Activated CD4-positive, CD25-positive, alpha-beta regulatory T cell treated with anti-CD3 and anti-CD28 coated beads, Interleukin-2, amount 50 U/mL, for 72 hours (primary cell): Measurements from ENCODE around the gene RBM4B.
A peak's percentile ranks its signal among the peaks of the same experiment; 100 is the strongest.

ENCODE experiments used
- DNase-seq: peaks from one replicate; pipeline ENCODE4 v3.0.0; 2021

The RBM4B gene

GRCh38 chr11:66706989-66707388 is 29.3 kb upstream of the RBM4B start:
- DNase-seq, result no peak

DNA sequence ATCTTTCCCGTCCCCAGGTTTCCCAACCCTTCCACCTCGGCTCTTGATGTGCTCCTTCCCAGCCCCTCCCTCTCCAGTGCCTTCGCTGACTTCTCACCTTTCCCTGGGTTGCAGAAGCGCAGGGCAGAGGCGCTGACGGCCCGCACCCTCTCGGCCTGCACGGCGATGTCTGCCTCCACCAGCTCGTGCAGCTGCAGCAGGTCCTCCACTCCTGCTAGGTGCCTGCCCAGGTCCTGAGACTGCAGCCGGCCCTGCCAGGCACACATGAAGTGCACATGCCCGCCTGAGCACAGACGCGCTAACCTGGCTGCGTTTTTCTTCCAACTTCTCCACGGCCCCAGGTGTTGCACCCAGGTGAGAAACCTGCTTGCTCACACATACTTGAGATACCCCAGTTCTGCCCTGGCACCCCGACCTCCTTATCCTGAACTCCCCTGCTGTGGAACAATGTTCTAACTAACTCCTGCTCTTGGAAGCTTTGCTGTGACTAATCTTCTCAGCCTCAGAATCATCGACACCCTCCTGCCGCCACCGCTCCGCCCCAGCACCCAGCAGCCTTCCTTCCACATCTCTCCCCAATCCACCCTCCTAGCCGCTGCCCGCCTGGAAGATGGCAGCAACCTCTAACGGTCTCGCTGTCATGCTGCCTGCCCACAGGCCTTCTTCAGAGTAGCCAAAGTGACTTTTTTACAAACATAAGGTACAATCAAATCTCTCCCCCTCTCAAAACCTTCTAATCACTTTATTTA is 28.1 kb upstream of the RBM4B start:
- DNase-seq, result no peak

GRCh38 chr11:66704659-66705360 is 27.1 kb upstream of the RBM4B start:
- no peak for DNase-seq

- DNase-seq, result no peak
Measured at GRCh38 chr11:66701432-66702240, 23.9 kb upstream of the RBM4B start.

DNA sequence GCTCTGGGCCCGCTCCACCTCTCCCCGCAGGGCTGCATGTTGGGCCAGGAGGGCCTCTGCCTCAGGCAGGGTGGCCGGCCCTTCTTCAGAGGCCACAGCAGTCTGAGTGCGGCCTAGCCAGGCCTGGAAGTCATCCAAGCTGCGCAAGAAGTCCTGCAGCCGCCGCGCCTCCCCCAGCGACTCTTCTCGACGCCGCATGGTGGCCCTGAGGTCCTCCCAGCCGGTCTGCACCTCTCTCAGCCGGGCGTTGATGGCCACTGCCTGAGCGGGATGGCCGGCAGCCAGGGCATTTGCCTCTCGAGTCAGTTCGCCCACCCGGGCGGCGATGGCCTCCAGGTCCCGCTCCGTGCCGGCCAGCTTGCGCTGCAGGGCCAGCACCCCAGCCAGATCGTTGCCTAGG is 23.1 kb upstream of the RBM4B start:
- no peak for DNase-seq

DNA sequence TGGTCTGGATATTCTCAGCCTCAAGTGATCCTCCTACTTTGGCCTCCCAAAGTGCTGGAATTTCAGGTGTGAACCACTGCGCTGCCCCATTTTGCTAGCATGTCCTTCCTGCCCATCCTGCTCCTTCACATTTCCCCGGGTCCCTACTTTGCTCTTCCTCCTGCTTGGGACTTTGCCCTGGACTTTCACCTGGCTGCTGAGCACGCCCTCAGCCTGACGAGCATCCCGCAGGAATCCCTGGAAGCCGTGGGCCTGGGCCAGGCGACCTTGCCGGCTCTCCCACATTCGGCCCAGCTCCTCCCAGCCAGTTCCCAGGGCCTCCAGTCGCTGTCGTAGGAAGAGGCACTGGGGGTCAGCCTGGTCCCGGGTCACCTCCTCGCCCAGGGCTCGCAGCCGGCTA is 22.6 kb upstream of the RBM4B start:
- no peak for DNase-seq

DNA sequence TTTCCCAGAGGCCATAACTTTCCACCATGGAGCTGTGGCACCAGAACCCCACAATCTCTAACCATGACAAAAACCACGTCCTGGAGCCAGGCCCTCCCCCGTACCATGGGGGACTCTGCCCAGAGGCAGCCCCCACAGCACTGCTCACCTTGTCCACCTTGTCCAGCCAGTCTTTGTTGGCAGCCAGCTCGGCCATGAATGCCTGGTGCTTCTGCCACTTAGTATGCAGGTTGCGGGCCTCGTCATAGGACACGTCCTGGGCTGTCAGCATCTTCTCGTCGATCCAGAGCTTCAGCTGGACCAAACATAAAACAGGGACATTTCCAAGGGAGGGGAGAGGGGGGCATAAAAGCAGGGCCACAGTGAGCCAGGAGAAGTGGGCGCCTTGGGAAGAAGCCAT is 20.8 kb upstream of the RBM4B start:
- DNase-seq, result no peak

GRCh38 chr11:66697988-66698387 is 20.3 kb upstream of the RBM4B start:
- no peak for DNase-seq

DNA sequence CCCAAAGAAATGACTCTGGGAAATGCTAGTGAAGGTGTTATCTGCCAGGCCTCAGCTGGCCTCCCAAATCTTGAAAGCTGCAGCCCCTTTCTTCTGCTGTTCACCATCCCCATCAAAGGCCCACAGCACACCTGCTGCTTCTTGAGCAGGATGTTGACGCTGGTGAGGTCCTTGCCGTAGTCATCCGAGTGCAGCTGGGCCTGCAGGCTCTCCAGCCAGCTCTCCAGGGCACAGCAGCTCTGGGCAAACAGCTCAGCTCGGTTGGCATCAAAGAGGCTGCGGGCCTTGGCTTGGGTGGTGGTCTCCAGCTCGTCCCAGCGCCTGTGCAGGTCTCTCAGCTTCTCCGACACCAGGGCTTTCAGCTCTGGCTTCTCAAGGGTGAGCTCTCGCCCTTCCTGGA is 18.5 kb upstream of the RBM4B start:
- no peak for DNase-seq

- peak; percentile 78 for DNase-seq
Measured at GRCh38 chr11:66694732-66695207, 17.1 kb upstream of the RBM4B start.

- DNase-seq, result no peak
Measured at GRCh38 chr11:66694056-66694410, 16.3 kb upstream of the RBM4B start.

DNA sequence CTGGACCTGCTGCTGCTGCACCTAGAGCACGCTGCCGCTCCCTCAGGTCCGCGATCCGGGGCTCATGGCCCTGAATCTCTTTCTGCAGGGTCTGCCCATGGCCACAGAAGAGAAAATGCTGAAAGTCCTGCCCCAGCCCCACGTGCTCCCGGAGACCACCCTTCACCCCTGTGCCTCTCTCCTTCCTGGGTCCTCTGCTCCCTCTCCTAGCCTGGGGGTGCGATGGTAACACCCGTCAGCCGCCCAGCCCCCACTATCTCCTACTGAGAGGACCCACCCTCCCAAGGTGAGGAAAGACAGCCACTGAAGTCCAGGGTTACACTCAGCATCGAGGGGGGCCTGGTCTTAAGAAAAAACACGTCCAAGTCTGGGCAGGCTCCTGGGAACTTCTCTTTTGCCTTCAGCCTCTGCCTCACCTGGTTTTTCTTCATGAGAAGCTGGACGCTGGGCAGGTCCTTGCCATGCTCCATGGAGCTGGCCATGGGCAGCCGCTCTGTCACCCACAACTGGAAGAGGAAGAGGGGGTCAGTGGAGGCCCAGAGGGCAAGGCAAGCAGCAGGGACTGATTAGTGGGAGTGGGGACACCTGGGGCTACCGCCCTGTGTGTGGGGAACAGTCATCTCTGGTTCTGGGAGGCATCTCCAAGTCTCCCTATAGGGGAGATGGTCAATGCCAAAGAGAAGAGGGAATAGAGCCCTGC is 15.8 kb upstream of the RBM4B start:
- DNase-seq, result no peak

- no peak for DNase-seq
Measured at GRCh38 chr11:66692871-66693331, 15.2 kb upstream of the RBM4B start.

GRCh38 chr11:66692446-66692845 is 14.8 kb upstream of the RBM4B start:
- DNase-seq, result no peak

GRCh38 chr11:66691311-66691980 is 13.8 kb upstream of the RBM4B start:
- DNase-seq, result no peak

- DNase-seq, result no peak
Measured at GRCh38 chr11:66689661-66690590, 12.2 kb upstream of the RBM4B start.

DNA sequence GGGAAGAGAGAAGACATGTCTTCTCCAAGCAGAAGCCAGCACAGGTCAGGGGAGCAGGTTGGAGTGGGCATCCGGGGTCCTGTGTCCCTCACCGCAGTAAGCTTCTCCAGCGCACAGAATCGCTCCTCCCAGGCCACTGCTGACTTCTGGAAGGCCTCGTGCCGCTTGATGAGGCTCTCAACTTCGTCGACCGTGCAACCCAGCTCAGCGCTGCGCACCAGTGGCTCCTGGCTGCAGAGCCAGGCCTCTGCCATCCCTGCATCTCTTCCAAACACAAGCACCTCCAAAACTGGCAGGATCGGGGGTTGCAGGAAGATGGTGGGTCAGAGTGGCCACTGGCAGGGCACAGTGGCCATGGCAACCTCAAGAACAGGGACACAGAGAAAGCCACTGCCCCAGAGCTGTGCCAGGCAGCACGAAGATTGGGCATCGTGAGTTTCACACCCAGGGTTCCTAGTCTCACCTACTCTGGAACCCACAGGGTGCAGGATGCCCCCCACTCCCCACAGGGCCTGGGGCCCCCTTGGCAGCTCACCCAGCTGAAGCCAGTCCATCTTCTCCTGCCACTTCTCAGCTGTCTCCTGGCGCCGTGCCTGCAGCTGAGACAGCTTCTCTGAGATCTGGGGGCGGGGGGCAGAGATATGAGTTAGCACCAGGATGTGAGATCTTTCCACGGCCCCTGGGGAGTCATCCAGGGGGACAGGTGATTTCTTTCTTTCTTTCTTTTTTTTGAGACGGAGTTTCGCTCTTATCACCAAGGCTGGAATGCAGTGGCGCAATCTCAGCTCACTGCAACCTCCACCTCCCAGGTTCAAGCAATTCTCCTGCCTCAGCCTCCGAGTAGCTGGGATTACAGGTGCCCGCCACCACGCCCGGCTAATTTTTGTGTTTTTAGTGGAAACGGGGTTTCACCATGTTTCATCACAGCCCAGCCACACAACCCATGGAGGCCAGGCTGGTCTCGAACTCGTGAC is 11.2 kb upstream of the RBM4B start:
- no peak for DNase-seq

DNA sequence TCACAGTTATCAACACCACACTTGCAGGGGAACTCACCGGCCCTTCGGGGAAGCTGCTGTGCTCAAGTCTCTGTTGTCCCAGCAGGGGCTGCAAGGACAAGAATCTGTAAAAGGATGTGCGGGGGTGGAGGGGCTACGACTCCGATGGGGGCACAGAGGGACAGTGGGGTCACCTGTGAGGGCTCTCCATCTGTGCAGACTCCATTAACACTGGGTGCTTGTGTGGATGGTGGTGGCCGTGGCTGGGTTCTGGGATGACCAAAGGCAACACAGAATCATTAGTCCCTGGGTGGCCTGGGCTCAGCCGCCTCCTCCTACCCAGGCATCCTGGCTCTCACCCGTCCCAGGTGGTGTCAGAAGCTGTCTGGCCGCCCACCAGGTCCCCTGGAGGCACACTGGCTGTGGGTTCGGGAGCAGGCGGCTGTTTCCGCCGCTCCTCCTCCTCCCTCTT is 10.2 kb upstream of the RBM4B start:
- no peak for DNase-seq

DNA sequence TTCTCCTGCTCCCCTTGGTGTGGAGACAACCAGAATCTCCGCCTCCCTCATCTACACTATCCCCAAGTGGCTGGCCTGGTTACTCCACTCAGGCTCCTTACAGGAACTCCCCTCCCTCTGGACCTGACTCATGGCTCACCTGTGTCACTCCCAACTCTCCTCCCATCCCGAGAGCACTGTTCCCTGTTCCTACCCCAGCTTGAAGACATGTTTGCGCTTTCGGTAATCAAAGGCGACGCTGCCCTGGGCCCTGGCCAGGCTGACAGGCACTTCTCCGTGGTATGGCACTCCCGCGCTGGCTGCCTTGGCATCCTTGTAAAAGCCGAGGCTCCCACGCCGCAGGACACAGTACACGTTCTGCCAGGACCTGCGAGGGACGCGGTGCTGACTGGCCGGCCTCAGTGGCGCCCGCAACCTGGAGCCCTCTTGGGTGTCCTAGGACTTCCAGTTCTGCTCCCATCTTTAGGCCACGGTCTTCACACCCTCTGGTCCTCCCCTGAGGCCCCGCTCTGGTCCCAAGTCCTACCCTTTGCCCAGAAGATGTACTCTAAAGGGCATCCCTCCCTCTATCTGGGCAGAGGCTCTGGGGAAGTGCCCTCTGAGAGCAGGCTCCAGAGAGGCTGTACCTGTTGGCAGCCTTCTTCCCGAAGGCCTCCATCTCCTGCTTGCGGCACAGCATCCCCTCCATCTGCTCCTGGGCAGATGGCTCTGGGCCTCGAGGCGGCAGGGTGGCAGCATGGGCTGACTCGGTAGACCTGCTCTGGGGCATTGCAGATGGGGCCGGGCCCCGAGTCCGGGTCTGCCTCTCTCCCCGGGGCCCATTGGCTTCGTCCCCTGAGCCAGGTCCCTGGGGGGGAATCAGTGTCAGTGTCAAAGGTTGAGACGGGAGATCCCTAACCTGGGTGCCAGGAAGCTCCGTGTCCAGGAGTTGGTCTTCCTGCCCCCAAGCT is 9.4 kb upstream of the RBM4B start:
- no peak for DNase-seq
